ENCODE measurements around the gene KSR2. TPM values are rescaled to one million over a fixed set of nuclear protein-coding genes. Genes with fewer than 3 reads are reported as not detected.

The KSR2 gene
- total and polyA plus RNA-seq, 2 donors (not counting 3 experiments of a cell fraction or from before 2014, with no cell fraction given), result 2.1 to 5.2 TPM

- Histone ChIP-seq H3K79me2 (ENCODE audit: control insufficient read depth, insufficient read depth, low read length) (no peaks in the 10 kb centered on the region), H3K36me3 (ENCODE audit: control insufficient read depth in 2 of 2, extremely low read depth in 1 of 2, insufficient read depth in 2 of 2, low read length in 2 of 2) (no peaks in the 10 kb centered on the region), H4K20me1 (replicated peaks; ENCODE audit: control insufficient read depth, extremely low read depth, insufficient read depth, low read length) (no peaks in the 10 kb centered on the region), H3K9ac (replicated peaks; ENCODE audit: extremely low read depth, insufficient read depth, low read length) (no peak overlapping the region), H3K4me1 (ENCODE audit: control insufficient read depth, extremely low read depth, insufficient read depth, low read length) (no peaks in the 10 kb centered on the region), H3K4me2 (ENCODE audit: insufficient read depth, low read length) (no peak overlapping the region), H2AFZ (ENCODE audit: low read depth, low read length) (no peak overlapping the region), H3K27ac (ENCODE audit: insufficient read depth, low read depth, low read length) (no peak overlapping the region), H3K9me3 (replicated peaks; ENCODE audit: control insufficient read depth, insufficient read depth, low read length) (no peaks in the 10 kb centered on the region), H3K4me3 (replicated peaks in 1 of 3; ENCODE audit: insufficient read depth in 1 of 3, low read depth in 1 of 3, low read length in 3 of 3) (no peak overlapping the region), H3K9me1 (replicated peaks; ENCODE audit: control insufficient read depth, extremely low read depth, insufficient read depth, low read length) (no peaks in the 10 kb centered on the region), H3K27me3 (ENCODE audit: control insufficient read depth in 2 of 2, insufficient read depth in 2 of 2, low read length in 2 of 2) (no peaks in the 10 kb centered on the region)
- BruUV-seq (replicated peaks), result no TSS peak
- dilution Hi-C loops (cut with MboI; ENCODE audit: extremely low pct_ligation_motif_present, low sequenced_read_pairs), result no loop called here
- DNase-seq (ENCODE audit: low read depth, low spot score) (no peak), FAIRE-seq (no peak)
- ChIA-PET POLR2A (no interaction called here), CTCF (interaction anchor here (2.0 kb wide), 1 partner anchor 11 kb away, joined by 5 read pairs; no protein-coding TSS in a partner anchor)
- TF ChIP-seq POLR2A (IDR thresholded peaks at IDR 0.05; ENCODE audit: low read depth, low read length), result no peak
- no peak for TF ChIP-seq GATA2 (IDR thresholded peaks at IDR 0.05; ENCODE audit: insufficient read depth, insufficient read length, low read depth, low read length)
- TF ChIP-seq POLR2AphosphoS5 (IDR thresholded peaks at IDR 0.05; ENCODE audit: insufficient read depth, low read depth, low read length), result no peak
- TF ChIP-seq MYC (IDR thresholded peaks at IDR 0.05; ENCODE audit: low read depth, low read length), result no peak
- no peak for TF ChIP-seq JUN (IDR thresholded peaks at IDR 0.05; ENCODE audit: borderline replicate concordance, insufficient read depth, insufficient read length, low read depth)
- TF ChIP-seq FOS (IDR thresholded peaks at IDR 0.05; ENCODE audit: borderline replicate concordance, insufficient read depth, low read length), result no peak
- TF ChIP-seq MAX (IDR thresholded peaks at IDR 0.05; ENCODE audit: insufficient read depth, insufficient read length), result no peak
- TF ChIP-seq CTCF (IDR thresholded peaks at IDR 0.05; ENCODE audit: extremely low read depth in 1 of 2, insufficient read depth in 1 of 2, low read depth in 1 of 2, low read length in 2 of 2), result no peak
- TF ChIP-seq EZH2 (IDR thresholded peaks at IDR 0.05; ENCODE audit: borderline replicate concordance, low read depth, low read length, severe bottlenecking), result no peak
- intact Hi-C loops (cut with micrococcal nuclease), result no loop called here
These were observed 447.4 kb downstream of the KSR2 start for GRCh38 chr12:117521346-117521745.

All from endothelial cell of umbilical vein (primary cell).